Measurements from ENCODE around the gene CD70.

GRCh38 chr19:6613711-6614110 is 22.8 kb upstream of the CD70 start:
- no peak for TF ChIP-seq EP300 (IDR thresholded peaks at IDR 0.05)
- no peak for TF ChIP-seq CTCF (IDR thresholded peaks at IDR 0.05)
- TF ChIP-seq POLR2A (IDR thresholded peaks at IDR 0.05): no peak

Measured in stomach (tissue), 4 donors.